ENCODE data around the gene CLASP2.
"Not testable (repeated sequence)": the region's sequence is repeated elsewhere in the genome, so short reads cannot be mapped to it uniquely, and the experiment has no call there.

CLASP2 gene

GRCh38 chr3:33690341-33690740 lies 27.7 kb downstream of the CLASP2 start:
- no peak for DNase-seq (ENCODE audit: extremely low read depth in 1 of 2, low read depth in 1 of 2)

GRCh38 chr3:33687406-33688010 lies 30.5 kb downstream of the CLASP2 start:
- DNase-seq (ENCODE audit: extremely low read depth in 1 of 2, low read depth in 1 of 2), result no peak

DNA sequence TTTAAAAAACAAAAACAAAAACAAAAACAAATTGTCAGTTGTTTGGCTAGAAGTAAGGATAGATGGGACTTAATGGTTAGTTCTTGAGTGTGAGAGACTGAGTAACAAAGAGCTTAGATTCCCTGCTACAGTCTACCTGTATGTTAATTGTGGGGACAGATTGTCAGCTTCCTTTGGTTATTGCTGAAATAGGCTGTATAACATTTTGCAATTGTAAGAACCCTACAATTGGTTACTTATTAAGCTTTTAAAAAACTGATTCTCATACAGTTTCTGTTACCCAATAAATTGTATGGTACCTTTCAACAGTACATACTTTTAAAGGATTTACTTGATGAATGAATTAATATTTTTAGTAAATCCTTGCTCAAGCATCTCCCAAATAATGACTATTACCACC lies 35.3 kb downstream of the CLASP2 start:
- DNase-seq (ENCODE audit: extremely low read depth in 1 of 2, low read depth in 1 of 2), result no peak

GRCh38 chr3:33681667-33682066 lies 36.4 kb downstream of the CLASP2 start:
- DNase-seq (ENCODE audit: extremely low read depth in 1 of 2, low read depth in 1 of 2), result no peak

DNA sequence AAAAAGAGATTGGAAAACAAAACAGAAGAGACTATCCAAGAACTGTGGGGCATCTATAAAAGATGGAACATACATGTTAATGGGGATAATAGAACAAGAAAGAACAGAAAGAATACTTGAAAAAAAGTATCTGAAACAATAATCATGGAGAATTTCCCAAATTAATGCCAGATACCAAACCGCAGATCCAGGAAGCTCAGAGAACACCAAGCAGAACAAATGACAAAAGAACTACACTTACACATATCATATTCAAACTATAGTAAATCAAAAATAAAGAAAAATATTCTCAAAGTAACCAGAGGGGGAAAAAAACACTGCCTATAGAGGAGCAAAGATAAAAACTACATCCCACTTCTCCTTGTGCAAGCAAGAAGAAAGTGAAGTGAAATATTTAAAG lies 40.0 kb downstream of the CLASP2 start:
- no peak for DNase-seq (ENCODE audit: extremely low read depth in 1 of 2, low read depth in 1 of 2)

GRCh38 chr3:33673436-33673835 lies 44.6 kb downstream of the CLASP2 start:
- DNase-seq (ENCODE audit: extremely low read depth in 1 of 2, low read depth in 1 of 2), result not testable (repeated sequence)

GRCh38 chr3:33668618-33669017 lies 49.4 kb downstream of the CLASP2 start:
- DNase-seq (ENCODE audit: extremely low read depth in 1 of 2, low read depth in 1 of 2), result no peak

GRCh38 chr3:33665294-33665693 lies 52.8 kb downstream of the CLASP2 start:
- DNase-seq (ENCODE audit: extremely low read depth in 1 of 2, low read depth in 1 of 2), result no peak

DNA sequence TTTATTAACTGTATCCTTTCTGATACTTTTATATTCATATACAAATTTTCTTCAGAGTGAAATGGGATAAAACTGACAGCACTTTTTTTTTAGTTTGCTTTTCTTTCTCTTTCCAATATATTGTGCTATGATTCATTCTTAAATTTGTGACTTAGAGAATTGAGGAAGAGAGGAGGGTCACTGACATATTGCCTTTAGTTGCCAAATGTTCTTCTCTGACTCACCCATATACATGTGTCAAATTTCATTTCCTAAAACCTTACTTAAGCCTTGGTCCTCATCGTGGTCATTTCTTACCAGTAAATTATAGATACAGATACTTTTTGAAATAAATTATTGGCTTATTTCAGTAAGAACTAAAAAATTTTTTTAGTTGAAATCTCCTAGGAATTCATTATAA lies 53.9 kb downstream of the CLASP2 start:
- no peak for DNase-seq (ENCODE audit: extremely low read depth in 1 of 2, low read depth in 1 of 2)

GRCh38 chr3:33663042-33663441 lies 55.0 kb downstream of the CLASP2 start:
- DNase-seq (ENCODE audit: extremely low read depth in 1 of 2, low read depth in 1 of 2), result no peak

GRCh38 chr3:33659856-33660434 lies 58.1 kb downstream of the CLASP2 start:
- no peak for DNase-seq (ENCODE audit: extremely low read depth in 1 of 2, low read depth in 1 of 2)

GRCh38 chr3:33658991-33659848 lies 58.8 kb downstream of the CLASP2 start:
- peak in 1 of 2 donors; percentile 15 for DNase-seq (ENCODE audit: extremely low read depth in 1 of 2, low read depth in 1 of 2)

GRCh38 chr3:33658621-33658990 lies 59.4 kb downstream of the CLASP2 start:
- no peak for DNase-seq (ENCODE audit: extremely low read depth in 1 of 2, low read depth in 1 of 2)

- no peak for DNase-seq (ENCODE audit: extremely low read depth in 1 of 2, low read depth in 1 of 2)
Observed at GRCh38 chr3:33658039-33658438, 60.0 kb downstream of the CLASP2 start.

DNA sequence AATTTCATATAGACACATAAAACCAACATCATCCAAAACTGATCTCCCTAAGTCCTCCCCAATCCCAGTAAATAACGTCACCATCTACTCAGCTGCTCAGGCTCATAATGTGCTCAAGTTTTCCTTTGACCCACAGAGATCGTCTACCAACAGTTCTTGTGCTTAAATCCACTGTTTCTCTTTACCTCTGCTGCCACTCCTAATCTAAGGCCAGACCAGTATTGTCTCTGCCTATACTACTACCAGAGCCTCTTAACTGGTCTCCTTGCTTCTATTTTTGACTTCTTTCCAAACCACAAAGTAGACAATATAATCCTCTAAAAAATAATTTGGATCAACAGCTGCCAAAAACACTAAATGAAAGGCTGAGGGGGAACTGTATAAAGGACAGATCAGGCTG lies 65.3 kb downstream of the CLASP2 start:
- DNase-seq (ENCODE audit: extremely low read depth in 1 of 2, low read depth in 1 of 2), result no peak

DNA sequence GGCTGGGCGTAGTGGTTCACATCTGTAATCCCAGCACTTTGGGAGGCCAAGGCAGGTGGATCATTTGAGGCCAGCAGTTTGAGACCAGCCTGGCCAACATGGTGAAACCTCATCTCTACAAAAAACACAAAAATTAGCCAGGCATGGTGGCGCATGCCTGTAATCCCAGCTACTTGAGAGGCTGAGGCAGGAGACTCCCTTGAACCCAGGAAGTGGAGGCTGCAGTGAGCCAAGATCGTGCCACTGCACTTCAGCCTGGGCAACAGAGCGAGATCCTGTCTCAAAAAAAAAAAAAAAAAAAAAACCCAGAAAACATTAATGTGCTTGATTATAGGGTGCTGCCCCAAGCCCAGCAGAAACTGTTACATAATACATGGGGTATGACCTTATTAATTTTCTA lies 67.0 kb downstream of the CLASP2 start:
- DNase-seq (ENCODE audit: extremely low read depth in 1 of 2, low read depth in 1 of 2), result not testable (repeated sequence)

DNA sequence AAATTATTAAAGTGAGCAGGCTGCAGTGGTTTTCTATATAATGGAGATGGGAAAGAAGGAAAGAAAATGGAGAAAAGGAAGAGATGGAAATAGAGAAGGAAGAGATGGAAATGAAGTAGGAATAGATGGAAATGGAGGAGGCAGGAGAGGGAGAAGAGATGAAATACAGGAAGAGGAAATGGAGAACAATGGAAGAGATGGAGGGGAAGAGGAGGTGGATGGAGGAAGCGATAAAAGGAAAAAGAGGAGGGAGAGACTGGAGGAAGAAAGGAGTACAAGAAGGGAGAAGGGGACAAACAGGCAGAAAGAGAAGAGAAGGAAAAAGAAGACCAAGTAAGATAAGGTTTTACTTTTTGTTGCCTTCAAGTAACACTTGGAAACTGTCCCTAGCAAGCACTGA lies 67.6 kb downstream of the CLASP2 start:
- DNase-seq (ENCODE audit: extremely low read depth in 1 of 2, low read depth in 1 of 2), result no peak

GRCh38 chr3:33648793-33649192 lies 69.3 kb downstream of the CLASP2 start:
- no peak for DNase-seq (ENCODE audit: extremely low read depth in 1 of 2, low read depth in 1 of 2)

- DNase-seq (ENCODE audit: extremely low read depth in 1 of 2, low read depth in 1 of 2), result no peak
Observed at GRCh38 chr3:33646406-33646805, 71.6 kb downstream of the CLASP2 start.

GRCh38 chr3:33645060-33645647 lies 72.9 kb downstream of the CLASP2 start:
- peak in 1 of 2 donors; percentile 1 for DNase-seq (ENCODE audit: extremely low read depth in 1 of 2, low read depth in 1 of 2)

DNA sequence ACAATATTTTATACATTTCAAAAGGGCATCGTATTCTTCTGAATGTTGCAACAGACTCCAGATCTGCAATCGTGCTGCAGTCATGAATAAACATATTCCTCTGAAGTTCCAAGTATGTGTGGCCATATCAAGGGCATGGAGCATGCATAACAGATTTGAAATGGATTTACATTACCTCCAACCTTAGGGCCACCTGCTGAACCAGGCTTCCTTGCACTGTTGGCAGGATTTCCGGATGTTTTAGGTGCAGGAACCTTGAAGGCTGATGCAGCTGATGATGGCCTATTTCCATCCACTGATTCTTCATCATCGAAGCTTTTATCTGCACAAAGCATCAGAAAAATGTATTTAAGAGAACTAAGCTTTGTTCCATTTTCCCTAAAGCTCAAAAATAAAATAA lies 73.5 kb downstream of the CLASP2 start:
- no peak for DNase-seq (ENCODE audit: extremely low read depth in 1 of 2, low read depth in 1 of 2)

- no peak for DNase-seq (ENCODE audit: extremely low read depth in 1 of 2, low read depth in 1 of 2)
Observed at GRCh38 chr3:33642806-33643205, 75.2 kb downstream of the CLASP2 start.
